ENCODE results near the gene PIK3IP1.

DNA sequence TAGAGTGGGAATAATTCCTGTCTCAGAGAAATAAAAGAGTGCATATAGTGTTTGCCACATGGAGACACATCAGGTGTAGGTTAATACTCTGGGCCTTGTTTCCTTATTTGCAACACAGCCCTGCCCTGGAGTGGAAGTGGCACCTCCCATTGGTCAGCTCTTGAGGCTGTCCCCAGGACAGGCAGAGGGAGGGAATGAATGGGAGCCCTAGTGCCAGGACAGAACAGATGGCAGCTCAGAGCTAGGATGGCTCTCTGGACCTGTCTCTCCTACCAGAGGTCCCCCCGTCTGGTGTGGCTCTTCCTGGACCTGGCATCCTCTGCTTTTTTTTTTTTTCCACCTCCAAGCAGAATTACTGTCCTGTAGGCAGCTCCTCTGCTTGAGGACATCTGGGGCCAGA lies 44.6 kb downstream of the PIK3IP1 start:
- no peak for TF ChIP-seq YY1 (IDR thresholded peaks at IDR 0.05; ENCODE audit: low read depth, low read length)
- TF ChIP-seq CHD1 (IDR thresholded peaks at IDR 0.05; ENCODE audit: low read depth, low read length) = no peak
- TF ChIP-seq, protein P1, sequence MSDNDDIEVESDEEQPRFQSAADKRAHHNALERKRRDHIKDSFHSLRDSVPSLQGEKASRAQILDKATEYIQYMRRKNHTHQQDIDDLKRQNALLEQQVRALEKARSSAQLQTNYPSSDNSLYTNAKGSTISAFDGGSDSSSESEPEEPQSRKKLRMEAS (IDR thresholded peaks at IDR 0.05) = no peak
- TF ChIP-seq, protein P2, sequence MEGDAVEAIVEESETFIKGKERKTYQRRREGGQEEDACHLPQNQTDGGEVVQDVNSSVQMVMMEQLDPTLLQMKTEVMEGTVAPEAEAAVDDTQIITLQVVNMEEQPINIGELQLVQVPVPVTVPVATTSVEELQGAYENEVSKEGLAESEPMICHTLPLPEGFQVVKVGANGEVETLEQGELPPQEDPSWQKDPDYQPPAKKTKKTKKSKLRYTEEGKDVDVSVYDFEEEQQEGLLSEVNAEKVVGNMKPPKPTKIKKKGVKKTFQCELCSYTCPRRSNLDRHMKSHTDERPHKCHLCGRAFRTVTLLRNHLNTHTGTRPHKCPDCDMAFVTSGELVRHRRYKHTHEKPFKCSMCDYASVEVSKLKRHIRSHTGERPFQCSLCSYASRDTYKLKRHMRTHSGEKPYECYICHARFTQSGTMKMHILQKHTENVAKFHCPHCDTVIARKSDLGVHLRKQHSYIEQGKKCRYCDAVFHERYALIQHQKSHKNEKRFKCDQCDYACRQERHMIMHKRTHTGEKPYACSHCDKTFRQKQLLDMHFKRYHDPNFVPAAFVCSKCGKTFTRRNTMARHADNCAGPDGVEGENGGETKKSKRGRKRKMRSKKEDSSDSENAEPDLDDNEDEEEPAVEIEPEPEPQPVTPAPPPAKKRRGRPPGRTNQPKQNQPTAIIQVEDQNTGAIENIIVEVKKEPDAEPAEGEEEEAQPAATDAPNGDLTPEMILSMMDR (IDR thresholded peaks at IDR 0.05; ENCODE audit: control extremely low read depth in 1 of 3, insufficient read depth in 1 of 3, low read depth in 1 of 3, low read length in 3 of 3) = no peak
- TF ChIP-seq EZH2 (IDR thresholded peaks at IDR 0.05; ENCODE audit: low read depth, low read length, severe bottlenecking) = no peak
- no peak for TF ChIP-seq EGR1 (IDR thresholded peaks at IDR 0.05; ENCODE audit: borderline replicate concordance, low read depth, low read length)
